Duodenal mucosa (tissue), 2 donors: ENCODE data around the gene BICRA.
"Not testable (repeated sequence)": the region's sequence is repeated elsewhere in the genome, so short reads cannot be mapped to it uniquely, and the experiment has no call there.

ENCODE experiments used
- H3K27ac ChIP-seq: one replicate; pipeline ENCODE4 v1.7.0; 2013; ENCODE audit warnings: low read depth, low read length
- H3K27me3 ChIP-seq, 2 donors: one replicate each; pipeline ENCODE4 v1.7.0; 2013; ENCODE audit warnings: low read length in 2 of 2, control low read depth in 1 of 2; ENCODE audit not compliant: insufficient read depth in 2 of 2, control insufficient read depth in 1 of 2
- H3K36me3 ChIP-seq, 2 donors: one replicate each; pipeline ENCODE4 v1.7.0; 2013; ENCODE audit warnings: low read length in 2 of 2, control low read depth in 1 of 2; ENCODE audit not compliant: insufficient read depth in 2 of 2, control insufficient read depth in 1 of 2
- H3K4me1 ChIP-seq, 2 donors: one replicate each; pipeline ENCODE4 v1.7.0; 2013; ENCODE audit warnings: low read length in 2 of 2, control low read depth in 1 of 2; ENCODE audit not compliant: insufficient read depth in 2 of 2, control insufficient read depth in 1 of 2
- H3K4me3 ChIP-seq, 2 donors: one replicate each; pipeline ENCODE4 v1.7.0; 2013; ENCODE audit warnings: low read length in 2 of 2, low read depth in 1 of 2
- H3K9ac ChIP-seq, 2 donors: one replicate each; pipeline ENCODE4 v1.7.0; 2013; ENCODE audit warnings: low read length in 2 of 2, low read depth in 1 of 2
- H3K9me3 ChIP-seq, 2 donors: one replicate each; pipeline ENCODE4 v1.7.0; 2013; ENCODE audit warnings: low read length in 2 of 2, control low read depth in 1 of 2; ENCODE audit not compliant: control insufficient read depth in 1 of 2

BICRA gene

GRCh38 chr19:47720669-47721422 is 111.9 kb downstream of the BICRA start:
- no peaks in the 10 kb centered on the region for H3K36me3 ChIP-seq
- H3K4me3 ChIP-seq, result no peak overlapping the region
- peaks cover 0 to 4% of the 10 kb centered on the region in 2 donors for H3K27me3 ChIP-seq
- peaks cover 0 to 16% of the 10 kb centered on the region in 2 donors for H3K4me1 ChIP-seq
- no peak overlapping the region for H3K9ac ChIP-seq
- H3K27ac ChIP-seq, result no peak overlapping the region
- H3K9me3 ChIP-seq, result no peaks in the 10 kb centered on the region

GRCh38 chr19:47723581-47723940 is 114.6 kb downstream of the BICRA start:
- Histone ChIP-seq H3K4me3 (no peak overlapping the region), H3K36me3 (no peaks in the 10 kb centered on the region), H3K27me3 (peaks cover 3 to 4% of the 10 kb centered on the region in 2 donors), H3K9me3 (no peaks in the 10 kb centered on the region), H3K27ac (no peak overlapping the region), H3K9ac (no peak overlapping the region), H3K4me1 (peaks cover 0 to 9% of the 10 kb centered on the region in 2 donors)

GRCh38 chr19:47725759-47726401 is 116.9 kb downstream of the BICRA start:
- H3K9me3 ChIP-seq, result no peaks in the 10 kb centered on the region
- no peak overlapping the region for H3K4me3 ChIP-seq
- no peaks in the 10 kb centered on the region for H3K36me3 ChIP-seq
- peaks cover 10 to 19% of the 10 kb centered on the region in 2 donors for H3K27me3 ChIP-seq
- H3K4me1 ChIP-seq, result peaks cover 0 to 15% of the 10 kb centered on the region in 2 donors
- H3K27ac ChIP-seq, result no peak overlapping the region
- no peak overlapping the region for H3K9ac ChIP-seq

GRCh38 chr19:47726467-47726866 is 117.5 kb downstream of the BICRA start:
- H3K4me3 ChIP-seq, result no peak overlapping the region
- H3K36me3 ChIP-seq, result no peaks in the 10 kb centered on the region
- peaks cover 0 to 15% of the 10 kb centered on the region in 2 donors for H3K4me1 ChIP-seq
- H3K27me3 ChIP-seq, result peaks cover 10 to 19% of the 10 kb centered on the region in 2 donors
- no peaks in the 10 kb centered on the region for H3K9me3 ChIP-seq
- no peak overlapping the region for H3K9ac ChIP-seq
- H3K27ac ChIP-seq, result no peak overlapping the region

GRCh38 chr19:47728295-47728694 is 119.4 kb downstream of the BICRA start:
- H3K4me1 ChIP-seq, result peaks cover 0 to 10% of the 10 kb centered on the region in 2 donors
- H3K4me3 ChIP-seq, H3K9ac ChIP-seq, H3K27ac ChIP-seq, H3K9me3 ChIP-seq, H3K36me3 ChIP-seq: not testable (repeated sequence)
- peaks cover 6 to 19% of the 10 kb centered on the region in 2 donors for H3K27me3 ChIP-seq

GRCh38 chr19:47729468-47729798 is 120.5 kb downstream of the BICRA start:
- H3K36me3 ChIP-seq, result peaks cover 0 to 3% of the 10 kb centered on the region in 2 donors
- H3K4me1 ChIP-seq, result peaks cover 0 to 10% of the 10 kb centered on the region in 2 donors
- no peak overlapping the region for H3K4me3 ChIP-seq
- H3K27me3 ChIP-seq, result peaks cover 6 to 19% of the 10 kb centered on the region in 2 donors
- H3K9me3 ChIP-seq, result no peaks in the 10 kb centered on the region
- H3K9ac ChIP-seq, result no peak overlapping the region
- no peak overlapping the region for H3K27ac ChIP-seq

- Histone ChIP-seq H3K27me3 (peaks cover 6 to 19% of the 10 kb centered on the region in 2 donors), H3K36me3 (peaks cover 0 to 3% of the 10 kb centered on the region in 2 donors), H3K9ac (no peak overlapping the region), H3K9me3 (no peaks in the 10 kb centered on the region), H3K4me3 (no peak overlapping the region), H3K4me1 (peaks cover 0 to 10% of the 10 kb centered on the region in 2 donors), H3K27ac (no peak overlapping the region)
Measured at GRCh38 chr19:47729799-47730520, 121.0 kb downstream of the BICRA start.

- Histone ChIP-seq H3K4me1 (peaks cover 0 to 10% of the 10 kb centered on the region in 2 donors), H3K9ac (no peak overlapping the region), H3K27ac (no peak overlapping the region), H3K4me3 (no peak overlapping the region), H3K27me3 (peaks cover 6 to 19% of the 10 kb centered on the region in 2 donors), H3K36me3 (peaks cover 0 to 3% of the 10 kb centered on the region in 2 donors), H3K9me3 (no peaks in the 10 kb centered on the region)
Measured at GRCh38 chr19:47730521-47730889, 121.6 kb downstream of the BICRA start.

GRCh38 chr19:47730910-47731309 is 122.0 kb downstream of the BICRA start:
- no peaks in the 10 kb centered on the region for H3K9me3 ChIP-seq
- no peak overlapping the region for H3K9ac ChIP-seq
- no peak overlapping the region for H3K27ac ChIP-seq
- H3K4me1 ChIP-seq, result peaks cover 0 to 10% of the 10 kb centered on the region in 2 donors
- H3K27me3 ChIP-seq, result peaks cover 6 to 19% of the 10 kb centered on the region in 2 donors
- H3K4me3 ChIP-seq, result no peak overlapping the region
- H3K36me3 ChIP-seq, result peaks cover 0 to 3% of the 10 kb centered on the region in 2 donors

- no peaks in the 10 kb centered on the region for H3K9me3 ChIP-seq
- H3K9ac ChIP-seq, result no peak overlapping the region
- no peak overlapping the region for H3K4me3 ChIP-seq
- no peaks in the 10 kb centered on the region for H3K4me1 ChIP-seq
- H3K27ac ChIP-seq, result no peak overlapping the region
- peaks cover 0 to 3% of the 10 kb centered on the region in 2 donors for H3K36me3 ChIP-seq
- H3K27me3 ChIP-seq, result peaks cover 4 to 6% of the 10 kb centered on the region in 2 donors
Measured at GRCh38 chr19:47735131-47735530, 126.2 kb downstream of the BICRA start.
